Omental fat pad (tissue), 4 donors: ENCODE data around the gene PTCH1. TPM values are rescaled to one million over a fixed set of nuclear protein-coding genes. Genes with fewer than 3 reads are reported as not detected.

ENCODE experiments used
- ATAC-seq: fragments of 150-250 bp; one replicate; pipeline ENCODE4 v1.9.1; 2016; ENCODE audit warnings: mild to moderate bottlenecking, moderate library complexity; ENCODE audit not compliant: low FRiP score
- DNase-seq: peaks from one replicate; pipeline ENCODE4 v3.0.0-alpha.2; 2019; ENCODE audit warnings: low spot score
- total RNA-seq, 4 donors: library from RNA; depleted of rRNA; stranded (reverse); fragments of >200 nt; gene quantifications; one replicate each; pipeline ENCODE4 v1.1.0, GENCODE V29; 2016
- TF ChIP-seq, protein P1 (sequence below), 3 donors: fragments of 450-650 bp; IDR thresholded peaks; one replicate each; pipeline ENCODE4 v1.5.1; 2016 to 2017; ENCODE audit warnings: antibody characterized with exemption in 3 of 3, mild to moderate bottlenecking in 3 of 3, moderate library complexity in 2 of 3

The PTCH1 gene
- total RNA-seq, 4 donors from 2014 or later = 3.1 to 14.2 (median 7.9) TPM

- no peak for ATAC-seq
Observed at GRCh38 chr9:95481000-95481399, 35.8 kb downstream of the PTCH1 start.

DNA sequence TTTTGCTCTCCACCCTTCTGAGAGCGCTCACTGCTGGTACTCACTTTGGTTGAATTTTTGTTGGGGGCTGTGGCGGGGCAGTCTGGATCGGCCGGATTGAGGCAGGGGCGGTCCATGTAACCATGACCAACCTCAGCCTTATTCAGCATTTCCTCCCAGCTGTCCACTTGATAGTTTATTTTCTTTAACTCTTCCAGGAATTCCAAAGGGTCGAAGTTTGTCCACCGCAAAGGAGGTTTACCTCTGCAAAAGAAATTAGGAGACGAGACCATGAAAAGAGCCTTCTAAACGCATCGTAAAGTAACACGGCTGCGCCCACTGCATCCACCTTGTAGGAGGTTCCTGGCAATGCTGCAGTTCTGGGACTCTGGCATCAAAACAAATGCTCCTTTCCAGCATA, 36.4 kb downstream of the PTCH1 start:
- DNase-seq (no peak), ATAC-seq (no peak)
- TF ChIP-seq, protein P1, sequence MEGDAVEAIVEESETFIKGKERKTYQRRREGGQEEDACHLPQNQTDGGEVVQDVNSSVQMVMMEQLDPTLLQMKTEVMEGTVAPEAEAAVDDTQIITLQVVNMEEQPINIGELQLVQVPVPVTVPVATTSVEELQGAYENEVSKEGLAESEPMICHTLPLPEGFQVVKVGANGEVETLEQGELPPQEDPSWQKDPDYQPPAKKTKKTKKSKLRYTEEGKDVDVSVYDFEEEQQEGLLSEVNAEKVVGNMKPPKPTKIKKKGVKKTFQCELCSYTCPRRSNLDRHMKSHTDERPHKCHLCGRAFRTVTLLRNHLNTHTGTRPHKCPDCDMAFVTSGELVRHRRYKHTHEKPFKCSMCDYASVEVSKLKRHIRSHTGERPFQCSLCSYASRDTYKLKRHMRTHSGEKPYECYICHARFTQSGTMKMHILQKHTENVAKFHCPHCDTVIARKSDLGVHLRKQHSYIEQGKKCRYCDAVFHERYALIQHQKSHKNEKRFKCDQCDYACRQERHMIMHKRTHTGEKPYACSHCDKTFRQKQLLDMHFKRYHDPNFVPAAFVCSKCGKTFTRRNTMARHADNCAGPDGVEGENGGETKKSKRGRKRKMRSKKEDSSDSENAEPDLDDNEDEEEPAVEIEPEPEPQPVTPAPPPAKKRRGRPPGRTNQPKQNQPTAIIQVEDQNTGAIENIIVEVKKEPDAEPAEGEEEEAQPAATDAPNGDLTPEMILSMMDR (IDR thresholded peaks at IDR 0.05) = no peak

More at GRCh38 chr9:95481000-95481399, 35.8 kb downstream of the PTCH1 start:
- TF ChIP-seq, protein P1 (IDR thresholded peaks at IDR 0.05) = no peak
- DNase-seq = no peak

DNA sequence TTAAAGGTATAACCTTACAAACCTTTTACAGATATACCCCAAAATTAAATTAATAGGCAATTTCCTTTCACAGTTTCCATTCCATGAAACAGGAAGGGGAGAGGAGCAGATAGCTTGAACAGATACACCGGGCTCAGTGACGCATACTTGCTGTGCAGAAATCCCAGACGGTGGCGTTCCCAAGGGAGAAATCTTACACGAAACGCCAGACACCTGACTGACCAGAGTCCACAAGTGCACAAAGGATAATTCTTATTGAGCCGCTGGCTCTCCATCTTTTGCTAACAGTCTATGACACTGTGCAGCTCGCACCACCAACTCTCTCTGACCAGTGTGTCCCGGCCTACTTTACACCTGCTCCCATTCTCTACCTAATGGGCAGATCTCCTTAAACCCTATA, 37.4 kb downstream of the PTCH1 start:
- TF ChIP-seq, protein P1 (IDR thresholded peaks at IDR 0.05) = no peak
- DNase-seq = no peak
- no peak for ATAC-seq

DNA sequence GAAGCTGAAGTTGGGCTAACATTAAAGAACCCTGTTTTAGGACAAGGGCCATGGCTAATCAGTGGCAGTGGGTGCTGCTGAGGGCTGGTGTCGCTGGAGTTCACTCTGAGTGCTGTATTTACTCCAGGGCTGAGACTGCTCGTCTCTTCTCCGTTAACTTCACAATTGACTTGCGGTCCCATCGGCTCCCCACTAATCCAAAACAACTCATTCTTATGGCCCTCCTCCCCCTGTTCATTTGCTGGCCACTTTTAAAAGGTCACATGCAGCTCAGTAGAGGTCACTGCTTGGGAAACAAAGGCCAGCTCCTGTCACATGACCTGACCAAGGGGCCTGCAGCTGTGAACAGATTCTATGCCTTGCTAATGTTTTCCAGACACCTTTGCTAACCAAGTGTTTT, 38.4 kb downstream of the PTCH1 start:
- TF ChIP-seq, protein P1 (IDR thresholded peaks at IDR 0.05) = no peak
- DNase-seq (no peak), ATAC-seq (no peak)

GRCh38 chr9:95477885-95478284, 38.9 kb downstream of the PTCH1 start:
- ATAC-seq (no peak), DNase-seq (no peak)
- TF ChIP-seq, protein P1 (IDR thresholded peaks at IDR 0.05) = no peak

- DNase-seq (no peak), ATAC-seq (no peak)
- TF ChIP-seq, protein P1 (IDR thresholded peaks at IDR 0.05) = no peak
Observed at GRCh38 chr9:95477441-95477840, 39.3 kb downstream of the PTCH1 start.

DNA sequence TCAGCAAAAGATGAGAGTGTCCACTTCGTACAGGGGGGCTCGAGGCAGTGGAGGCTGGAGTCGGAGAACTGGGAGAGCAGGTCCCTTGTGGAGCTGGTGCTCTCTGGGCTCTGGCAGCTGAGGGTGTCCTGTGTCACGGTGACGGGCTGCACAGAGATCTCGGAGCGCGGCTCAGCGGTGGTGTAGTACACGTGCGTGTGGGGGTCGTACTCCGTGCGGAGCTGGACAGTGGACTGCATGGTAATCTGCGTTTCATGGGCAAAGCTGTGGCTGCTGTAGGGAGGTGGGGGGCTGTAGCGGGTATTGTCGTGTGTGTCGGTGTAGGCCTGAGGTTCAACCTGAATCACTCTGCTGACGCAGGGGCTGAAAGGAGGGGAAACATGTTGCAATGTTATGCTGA, 48.0 kb downstream of the PTCH1 start:
- DNase-seq = no peak
- TF ChIP-seq, protein P1 (IDR thresholded peaks at IDR 0.05) = no peak
- no peak for ATAC-seq
